Keratinocyte (primary cell): ENCODE measurements around the gene TP63. TPM values are rescaled to one million over a fixed set of nuclear protein-coding genes. Genes with fewer than 3 reads are reported as not detected.

Experiments used
- DNase-seq: peaks from one replicate; pipeline ENCODE4 v3.0.0-alpha.2; 2011; ENCODE audit warnings: low read depth, missing footprints, low spot score
- FAIRE-seq: peaks from 2 replicates; lab custom pipeline; 2011; peaks lifted over from hg19 to GRCh38; lab: Jason Lieb, UNC
- H2AFZ ChIP-seq: 2 replicates; pipeline ENCODE4 v1.6.0; 2012; ENCODE audit warnings: low read length, control low read depth, inconsistent platforms; ENCODE audit not compliant: control insufficient read depth
- H3K27ac ChIP-seq: 2 replicates; pipeline ENCODE4 v1.5.1; 2011; ENCODE audit warnings: low read length; ENCODE audit not compliant: control insufficient read depth, insufficient read depth
- H3K27me3 ChIP-seq: 3 replicates; pipeline ENCODE4 v1.6.0; 2011; ENCODE audit warnings: low read length; ENCODE audit not compliant: control insufficient read depth, insufficient read depth; ENCODE audit errors: extremely low read depth
- H3K36me3 ChIP-seq, 2 experiments: 2 replicates in 1 of 2; 3 replicates in 1 of 2; pipeline ENCODE4 v1.5.1; 2011; ENCODE audit warnings: low read length in 2 of 2, mild to moderate bottlenecking in 1 of 2; ENCODE audit not compliant: control insufficient read depth in 2 of 2, insufficient read depth in 2 of 2; ENCODE audit errors: extremely low read depth in 1 of 2
- H3K4me1 ChIP-seq: 3 replicates; pipeline ENCODE4 v1.5.1; 2011; ENCODE audit warnings: low read length; ENCODE audit not compliant: control insufficient read depth, insufficient read depth; ENCODE audit errors: extremely low read depth
- H3K4me2 ChIP-seq: 3 replicates; pipeline ENCODE4 v1.6.0; 2011; ENCODE audit warnings: low read depth, low read length; ENCODE audit not compliant: control insufficient read depth, insufficient read depth; ENCODE audit errors: extremely low read depth
- H3K4me3 ChIP-seq, 3 experiments: fragments of 200-600 bp in 1 of 3; sonication (generic) in 1 of 3; 2 replicates in 2 of 3; 3 replicates in 1 of 3; pipeline ENCODE4 v1.5.1; 2011 to 2016; ENCODE audit warnings: low read length in 3 of 3, mild to moderate bottlenecking in 3 of 3, control low read depth in 2 of 3, inconsistent platforms in 1 of 3, low read depth in 1 of 3, mixed read lengths in 1 of 3, mixed run types in 1 of 3, moderate library complexity in 1 of 3; ENCODE audit not compliant: control insufficient read depth in 2 of 3, insufficient read depth in 2 of 3; ENCODE audit errors: extremely low read depth in 1 of 3
- H3K79me2 ChIP-seq: 2 replicates; pipeline ENCODE4 v1.6.0; 2012; ENCODE audit warnings: low read length; ENCODE audit not compliant: control insufficient read depth, insufficient read depth
- H3K9ac ChIP-seq: 3 replicates; pipeline ENCODE4 v1.6.0; 2011; ENCODE audit warnings: low read length; ENCODE audit not compliant: control insufficient read depth, insufficient read depth; ENCODE audit errors: extremely low read depth
- H3K9me1 ChIP-seq: 3 replicates; pipeline ENCODE4 v1.6.0; 2011; ENCODE audit warnings: low read length; ENCODE audit not compliant: control insufficient read depth, insufficient read depth; ENCODE audit errors: extremely low read depth
- H3K9me3 ChIP-seq: 2 replicates; pipeline ENCODE4 v1.5.1; 2012; ENCODE audit warnings: low read depth, low read length; ENCODE audit not compliant: control insufficient read depth
- H4K20me1 ChIP-seq: 3 replicates; pipeline ENCODE4 v1.6.0; 2011; ENCODE audit warnings: low read length; ENCODE audit not compliant: control insufficient read depth, insufficient read depth; ENCODE audit errors: extremely low read depth
- CTCF ChIP-seq, 3 experiments: IDR thresholded peaks in 1 of 3; conservative IDR thresholded peaks in 1 of 3; optimal IDR thresholded peaks in 1 of 3; 2 replicates in 2 of 3; 3 replicates in 1 of 3; pipeline versions ENCODE3 to v1.5.1; 2011; ENCODE audit warnings: low read length in 3 of 3, mild to moderate bottlenecking in 3 of 3, moderate library complexity in 2 of 3, control low read depth in 1 of 3, inconsistent platforms in 1 of 3; ENCODE audit not compliant: insufficient read depth in 2 of 3; ENCODE audit errors: extremely low read depth in 1 of 3
- EZH2 ChIP-seq: IDR thresholded peaks from one replicate; pipeline ENCODE4 v1.6.1; 2012; ENCODE audit warnings: inconsistent platforms, mild to moderate bottlenecking, low read length, moderate library complexity
- dilution Hi-C: fragments of 300-500 bp; cut with MboI; formaldehyde crosslinking; loops from one replicate; pipeline ENCODE4 v1.7.0; 2020; ENCODE audit warnings: low sequenced_read_pairs; ENCODE audit not compliant: extremely low pct_ligation_motif_present
- polyA plus RNA-seq, 5 experiments: library from polyadenylated mRNA; depleted of rRNA in 3 of 5; stranded (reverse) in 3 of 5; stranded (forward) in 1 of 5; unstranded in 1 of 5; fragments of >200 nt; gene quantifications; 1 replicate in 1 of 5; 2 replicates in 3 of 5; 3 replicates in 1 of 5; pipeline versions ENCODE4 v1.2.1 to v1.2.3, GENCODE V29; 2011 to 2012; ENCODE audit warnings: missing spikeins in 2 of 5, low read depth in 1 of 5, low replicate concordance in 1 of 5

Gene TP63
- polyA plus RNA-seq, 1 donor (not counting 4 experiments of a cell fraction or from before 2014, with no cell fraction given), result 214 TPM

DNA sequence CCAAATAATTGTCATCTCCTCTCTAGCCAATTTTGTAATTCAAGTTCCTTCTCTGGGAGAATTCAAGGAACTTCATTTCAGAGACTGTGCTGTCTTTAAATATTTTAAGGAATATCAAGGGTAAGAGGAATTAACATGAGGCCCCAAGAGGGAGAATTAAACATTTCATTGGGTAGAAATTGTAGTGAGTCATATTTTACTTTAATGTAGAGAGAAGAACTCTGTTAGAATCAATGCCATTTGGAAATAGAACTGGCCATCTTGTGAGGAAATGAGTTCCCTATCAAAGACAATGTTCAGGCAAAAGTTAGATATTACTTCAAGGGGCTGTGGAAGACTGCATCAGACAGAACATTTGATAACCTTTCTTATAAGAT lies 43.5 kb upstream of the TP63 start:
- Histone ChIP-seq H2AFZ (no peak overlapping the region), H4K20me1 (no peaks in the 10 kb centered on the region), H3K4me2 (peak overlapping the region; percentile 73), H3K79me2 (no peaks in the 10 kb centered on the region), H3K27me3 (no peaks in the 10 kb centered on the region), H3K4me1 (peaks cover 52% of the 10 kb centered on the region), H3K27ac (peak overlapping the region; percentile 88), H3K9me3 (no peaks in the 10 kb centered on the region), H3K36me3 (no peaks in the 10 kb centered on the region), H3K9ac (peak overlapping the region; percentile 8), H3K9me1 (no peaks in the 10 kb centered on the region), H3K4me3 (no peak overlapping the region)
- dilution Hi-C loops, result no loop called here
- TF ChIP-seq CTCF (optimal IDR thresholded peaks at IDR 0.05 in 1 of 3, IDR thresholded peaks at IDR 0.05 in 1 of 3, conservative IDR thresholded peaks at IDR 0.05 in 1 of 3; ENCODE audit: extremely low read depth in 1 of 3, insufficient read depth in 2 of 3, low read length in 3 of 3) (no peak), EZH2 (no peak)
- FAIRE-seq (no peak), DNase-seq (no peak)

GRCh38 chr3:189588070-189588469 lies 43.1 kb upstream of the TP63 start:
- Histone ChIP-seq H3K4me1 (peaks cover 52% of the 10 kb centered on the region), H2AFZ (no peak overlapping the region), H4K20me1 (no peaks in the 10 kb centered on the region), H3K27ac (peak overlapping the region; percentile 88), H3K4me3 (no peak overlapping the region), H3K9me1 (no peaks in the 10 kb centered on the region), H3K9me3 (no peaks in the 10 kb centered on the region), H3K36me3 (no peaks in the 10 kb centered on the region), H3K4me2 (peak overlapping the region; percentile 73), H3K9ac (peak overlapping the region; percentile 8), H3K27me3 (no peaks in the 10 kb centered on the region), H3K79me2 (no peaks in the 10 kb centered on the region)
- DNase-seq, result no peak
- FAIRE-seq, result no peak
- dilution Hi-C loops, result no loop called here
- TF ChIP-seq EZH2, result no peak
- no peak for TF ChIP-seq CTCF (optimal IDR thresholded peaks at IDR 0.05 in 1 of 3, IDR thresholded peaks at IDR 0.05 in 1 of 3, conservative IDR thresholded peaks at IDR 0.05 in 1 of 3; ENCODE audit: extremely low read depth in 1 of 3, insufficient read depth in 2 of 3, low read length in 3 of 3)
